ENCODE results near the gene SCN1B.

SCN1B gene

DNA sequence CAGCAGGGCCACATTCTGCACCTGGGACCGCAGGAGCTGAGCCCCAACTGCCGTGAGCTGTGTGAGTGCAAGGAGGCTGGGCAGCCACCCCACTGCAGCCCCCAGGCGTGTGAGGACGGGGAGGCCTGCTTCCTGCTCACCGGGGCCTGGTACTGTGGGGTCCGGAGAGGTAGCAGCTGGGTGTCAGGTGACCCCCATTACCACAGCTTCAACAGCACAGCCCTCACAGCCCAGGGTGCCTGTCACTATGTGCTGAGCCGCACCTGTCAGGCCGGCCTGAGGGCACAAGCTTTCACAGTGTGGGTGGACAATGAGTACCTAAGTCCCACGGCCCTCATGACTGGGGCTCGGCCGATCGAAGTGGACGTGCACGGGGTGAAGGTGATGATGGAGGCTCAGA, 49.6 kb downstream of the SCN1B start:
- DNase-seq: no peak

DNA sequence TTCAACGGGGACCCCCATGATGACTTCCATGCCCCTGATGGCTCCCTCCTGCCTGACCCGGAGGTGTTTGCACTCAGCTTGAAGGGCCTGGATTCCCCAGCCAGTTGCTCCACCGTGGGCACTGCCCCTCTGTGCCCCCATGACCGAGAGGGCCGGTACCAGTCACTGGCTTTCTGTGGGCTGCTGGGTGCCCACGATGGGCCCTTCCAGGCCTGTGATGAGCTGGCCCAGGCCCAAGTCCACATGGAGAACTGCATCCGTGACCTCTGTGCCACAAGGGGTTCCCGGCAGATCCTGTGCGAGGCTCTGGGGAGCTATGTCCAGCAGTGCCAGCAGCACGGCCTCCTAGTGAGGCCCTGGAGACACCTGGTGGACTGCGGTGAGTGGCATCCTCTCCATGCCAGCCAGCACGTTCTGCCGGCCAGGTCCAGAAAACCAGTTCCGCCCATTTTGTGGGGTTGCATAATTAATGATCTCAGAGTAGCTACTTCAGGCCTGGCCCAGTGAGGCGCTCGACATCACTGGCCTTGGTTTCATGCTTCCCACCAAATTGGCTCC, 50.4 kb downstream of the SCN1B start:
- DNase-seq: no peak

DNA sequence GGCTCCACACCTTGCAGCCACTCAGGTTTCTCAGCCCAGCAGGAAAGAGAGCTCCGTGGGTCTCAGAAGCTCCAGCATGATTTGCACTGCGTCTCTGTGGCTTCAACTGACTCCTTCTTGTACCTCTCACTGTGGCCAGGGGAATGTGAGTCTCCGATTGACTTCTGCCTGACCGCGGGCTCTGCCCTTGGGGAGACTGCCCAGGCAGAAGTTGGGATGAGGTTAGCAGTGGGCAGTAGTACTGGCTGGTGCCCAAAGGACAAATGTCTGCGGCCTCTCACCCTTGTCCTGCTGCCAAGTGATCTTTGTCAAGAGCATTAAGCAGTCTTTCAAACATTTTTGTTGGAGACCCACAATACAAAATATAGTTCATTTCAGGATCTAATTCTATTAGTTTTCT, 50.9 kb downstream of the SCN1B start:
- DNase-seq: no peak

DNA sequence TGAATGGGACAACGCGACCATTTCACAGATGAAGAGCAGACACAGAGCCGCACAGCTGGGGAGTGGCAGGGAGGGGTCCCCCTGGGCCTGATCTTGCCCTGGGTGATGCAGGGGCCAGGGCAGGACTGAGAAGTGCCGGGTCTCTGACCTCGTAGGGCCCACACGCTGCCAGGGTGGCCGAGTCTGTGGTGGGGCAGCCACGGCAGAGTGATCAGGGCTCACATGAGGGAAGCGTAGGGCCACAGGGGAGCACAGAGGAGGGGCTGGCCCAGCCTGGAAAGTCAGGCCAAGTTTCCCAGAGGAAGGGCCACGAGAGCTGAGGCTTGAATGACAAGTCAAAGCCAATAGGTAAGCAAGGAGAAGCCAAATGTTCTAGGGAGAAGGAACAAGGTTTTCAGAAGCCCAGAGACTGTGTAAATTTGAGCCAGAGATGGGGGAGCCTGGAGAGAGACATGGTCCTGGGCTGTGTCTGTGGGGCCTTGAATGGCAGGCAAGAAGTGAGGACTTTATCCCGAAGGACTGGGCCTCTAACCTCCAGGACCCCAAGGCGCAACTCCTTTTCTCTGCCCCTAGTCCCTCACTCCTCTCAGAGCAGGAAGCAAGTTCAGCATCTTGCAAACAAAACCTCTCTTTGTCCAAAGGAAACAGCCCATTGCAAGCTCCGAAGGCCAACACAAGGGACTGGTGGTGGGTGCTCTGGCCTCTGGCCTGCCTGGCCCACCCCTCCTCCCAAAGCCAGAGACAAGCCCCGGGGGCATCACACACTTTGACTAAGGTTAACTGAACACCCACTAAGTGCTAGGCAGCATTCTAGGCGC, 53.6 kb downstream of the SCN1B start:
- no peak for DNase-seq

DNA sequence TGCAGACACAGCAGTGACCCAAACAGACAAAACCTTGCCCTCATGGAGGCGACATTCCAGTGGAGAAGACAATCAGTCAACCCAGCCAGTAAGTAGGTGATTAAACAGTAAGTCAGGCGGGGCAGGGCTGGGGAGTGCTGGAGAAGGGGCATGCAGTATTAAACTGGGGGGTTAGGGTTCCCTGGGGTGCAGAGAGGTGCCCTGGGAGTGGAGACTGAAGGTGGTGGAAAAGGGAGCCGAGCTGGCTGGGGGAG, 54.2 kb downstream of the SCN1B start:
- DNase-seq: no peak

DNA sequence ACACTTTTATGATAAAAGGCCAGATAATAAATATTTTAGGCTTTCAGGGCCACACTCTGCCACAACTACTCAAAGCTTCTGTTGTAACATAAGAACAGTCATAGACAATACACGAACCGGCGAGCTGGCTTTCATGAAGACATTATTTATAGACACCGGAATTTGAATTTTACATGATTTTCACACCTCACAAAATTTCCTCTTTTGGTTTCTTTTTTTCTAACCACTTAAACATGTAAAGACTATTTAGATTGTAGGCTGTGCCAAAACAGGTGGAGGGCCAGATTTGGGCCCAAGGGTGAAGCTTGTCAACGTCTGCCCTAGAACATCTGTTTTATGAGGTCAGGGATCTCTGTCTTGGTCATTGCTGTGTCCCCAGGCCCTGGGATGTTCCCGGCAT, 55.7 kb downstream of the SCN1B start:
- no peak for DNase-seq

DNA sequence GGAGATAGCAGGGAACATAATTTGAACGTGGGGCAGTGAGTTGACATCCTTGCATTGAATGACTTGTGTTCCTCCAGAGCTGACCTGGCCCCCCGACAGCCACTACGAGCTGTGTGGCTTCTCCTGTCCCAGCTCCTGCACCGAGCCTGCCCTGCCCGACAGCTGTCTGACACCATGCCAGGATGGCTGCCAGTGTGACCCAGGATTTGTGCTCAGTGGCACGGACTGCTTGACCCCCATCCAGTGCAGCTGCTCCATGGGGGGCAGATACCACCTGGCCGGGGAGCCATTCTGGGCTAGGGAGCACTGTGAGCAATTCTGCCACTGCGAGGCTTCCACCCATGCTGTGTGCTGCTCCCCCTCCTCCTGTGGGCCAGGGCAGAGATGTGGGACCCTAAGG, 56.2 kb downstream of the SCN1B start:
- no peak for DNase-seq

DNA sequence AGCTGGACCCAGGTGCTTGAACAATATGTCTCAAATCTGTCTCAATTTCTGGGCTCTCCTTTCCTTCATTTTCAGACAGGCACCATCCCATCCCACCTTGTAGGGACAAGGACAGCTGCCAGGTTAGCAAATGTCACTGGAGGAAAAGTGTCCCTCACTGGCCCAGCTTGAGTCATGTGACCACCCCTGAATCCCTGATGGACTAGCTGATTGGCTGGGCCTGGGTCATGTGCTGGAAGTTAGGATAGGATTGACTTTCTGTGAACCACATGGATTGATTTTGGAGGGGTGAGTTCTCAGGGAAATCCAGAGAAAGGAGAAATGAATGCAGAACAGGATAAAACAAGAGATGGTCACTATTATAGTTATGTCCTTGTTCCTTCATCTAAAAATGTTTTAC, 57.1 kb downstream of the SCN1B start:
- DNase-seq: no peak

DNA sequence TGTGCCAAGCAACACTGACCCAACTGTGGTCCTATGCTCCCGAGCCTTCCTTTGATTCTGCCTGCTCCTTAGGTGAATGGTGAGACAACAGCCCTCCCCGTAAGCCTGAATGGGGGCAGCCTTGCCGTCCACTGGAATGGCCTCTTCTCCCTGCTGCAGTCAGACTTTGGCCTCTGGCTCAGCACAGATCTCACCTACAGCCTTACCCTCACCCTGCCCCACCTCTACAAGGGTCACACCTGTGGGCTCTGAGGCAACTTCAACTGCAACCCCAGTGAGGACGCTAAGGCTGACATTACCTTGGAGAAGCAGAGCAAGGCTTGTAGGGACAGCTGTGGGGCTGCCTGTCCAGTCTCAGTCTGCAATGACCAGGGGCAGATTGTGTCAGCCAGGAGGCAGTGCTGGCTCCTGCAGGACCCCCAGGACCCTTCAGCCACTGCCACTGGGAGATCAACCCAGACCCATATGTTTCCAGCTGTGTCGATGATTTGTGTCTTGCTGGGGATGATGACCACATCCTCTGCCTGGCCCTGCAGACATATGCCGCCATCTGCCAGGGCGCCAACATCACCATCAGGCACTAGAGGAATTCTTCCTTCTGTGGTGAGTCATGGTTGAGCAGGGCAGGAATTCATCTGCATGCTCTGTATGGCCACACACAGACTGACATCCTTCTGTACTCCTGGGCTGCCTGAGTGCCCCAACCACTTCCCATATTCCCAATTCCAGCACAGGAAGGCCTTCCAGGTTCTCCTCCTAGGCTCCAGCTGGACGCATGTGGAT, 58.1 kb downstream of the SCN1B start:
- DNase-seq: no peak

DNA sequence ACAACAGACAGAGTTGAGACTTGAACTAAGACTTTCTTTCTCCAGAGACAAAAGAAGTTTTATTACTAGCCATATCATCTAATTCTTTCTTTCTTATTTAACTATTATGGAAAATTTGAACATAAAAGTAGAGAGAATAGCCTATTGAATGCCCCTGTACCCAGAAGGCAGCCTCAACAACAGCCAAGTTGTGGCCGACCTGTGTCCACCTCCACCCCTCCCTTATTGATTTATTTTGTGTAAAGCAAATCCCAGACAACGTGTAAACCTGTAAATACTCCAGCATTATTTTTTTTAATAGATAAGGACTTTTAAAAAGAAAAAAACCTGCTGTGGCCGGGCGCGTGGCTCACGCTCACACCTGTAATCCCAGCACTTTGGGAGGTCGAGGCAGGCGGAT, 59.3 kb downstream of the SCN1B start:
- no peak for DNase-seq

All from activated T-cell treated with anti-CD3 and anti-CD28 coated beads for 4 hours (primary cell).